OCI-LY1 (cell line): ENCODE measurements around the gene DENND6A.
"Not testable (repeated sequence)": the region's sequence is repeated elsewhere in the genome, so short reads cannot be mapped to it uniquely, and the experiment has no call there.

Source experiments
- EZH2 ChIP-seq: fragments of 200-600 bp; sonication (generic), shearing (Covaris generic); IDR thresholded peaks from 2 replicates; pipeline ENCODE4 v1.8.0; 2017; ENCODE audit warnings: borderline replicate concordance, mixed run types, mild to moderate bottlenecking, antibody characterized with exemption, low read length, moderate library complexity, mixed read lengths
- TF ChIP-seq, protein P1 (sequence below): fragments of 200-600 bp; sonication (generic), shearing (Covaris generic); IDR thresholded peaks from 2 replicates; pipeline ENCODE4 v1.5.1; 2017; ENCODE audit warnings: mild to moderate bottlenecking, antibody characterized with exemption, low read length, moderate library complexity, mixed read lengths

DNA sequence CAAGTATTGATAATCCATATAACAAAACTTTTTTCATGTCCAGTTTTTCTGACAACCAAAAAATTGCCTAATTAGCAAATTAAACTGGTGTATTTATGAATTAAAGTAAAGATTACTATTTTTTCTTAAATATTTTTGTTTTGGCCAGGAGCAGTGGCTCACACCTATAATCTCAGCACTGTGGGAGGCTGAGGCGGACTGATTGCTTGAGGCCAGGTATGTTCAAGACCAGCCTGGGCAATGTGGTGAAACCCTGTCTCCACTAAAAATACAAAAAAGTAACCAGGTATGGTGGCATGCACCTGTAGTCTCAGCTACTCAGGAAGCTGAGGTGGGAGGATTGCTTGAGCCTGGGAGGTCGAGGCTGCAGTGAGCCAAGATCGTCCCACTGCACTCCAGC is 12.5 kb upstream of the DENND6A start:
- TF ChIP-seq, protein P1, sequence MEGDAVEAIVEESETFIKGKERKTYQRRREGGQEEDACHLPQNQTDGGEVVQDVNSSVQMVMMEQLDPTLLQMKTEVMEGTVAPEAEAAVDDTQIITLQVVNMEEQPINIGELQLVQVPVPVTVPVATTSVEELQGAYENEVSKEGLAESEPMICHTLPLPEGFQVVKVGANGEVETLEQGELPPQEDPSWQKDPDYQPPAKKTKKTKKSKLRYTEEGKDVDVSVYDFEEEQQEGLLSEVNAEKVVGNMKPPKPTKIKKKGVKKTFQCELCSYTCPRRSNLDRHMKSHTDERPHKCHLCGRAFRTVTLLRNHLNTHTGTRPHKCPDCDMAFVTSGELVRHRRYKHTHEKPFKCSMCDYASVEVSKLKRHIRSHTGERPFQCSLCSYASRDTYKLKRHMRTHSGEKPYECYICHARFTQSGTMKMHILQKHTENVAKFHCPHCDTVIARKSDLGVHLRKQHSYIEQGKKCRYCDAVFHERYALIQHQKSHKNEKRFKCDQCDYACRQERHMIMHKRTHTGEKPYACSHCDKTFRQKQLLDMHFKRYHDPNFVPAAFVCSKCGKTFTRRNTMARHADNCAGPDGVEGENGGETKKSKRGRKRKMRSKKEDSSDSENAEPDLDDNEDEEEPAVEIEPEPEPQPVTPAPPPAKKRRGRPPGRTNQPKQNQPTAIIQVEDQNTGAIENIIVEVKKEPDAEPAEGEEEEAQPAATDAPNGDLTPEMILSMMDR = not testable (repeated sequence)
- TF ChIP-seq EZH2 = not testable (repeated sequence)
